Activated B cell treated with CpG ODN at 0.5 μM for 24 hours (primary cell): Measurements from ENCODE around the gene IKZF1. TPM values are rescaled to one million over a fixed set of nuclear protein-coding genes. Genes with fewer than 3 reads are reported as not detected.

Experiments
- ATAC-seq: fragments of 200-7000 bp; cut with Tn5 transposase; one replicate; pipeline ENCODE4 v1.10.0; 2021; ENCODE audit warnings: low read depth, mild to moderate bottlenecking, moderate library complexity
- CTCF ChIA-PET: fragments of 350-600 bp; sonication (Branson Sonifier 250); formaldehyde crosslinking; loops from one replicate; lab custom pipeline; 2021; ENCODE audit warnings: antibody characterized with exemption; lab: Charles Lee
- POLR2A ChIA-PET: fragments of 350-600 bp; sonication (Branson Sonifier 250); formaldehyde crosslinking; loops from one replicate; lab custom pipeline; 2021; ENCODE audit warnings: antibody characterized with exemption; lab: Charles Lee
- DNase-seq: peaks from one replicate; pipeline ENCODE4 v3.0.0; 2022
- H3K27ac Mint-ChIP-seq: one replicate; pipeline ENCODE4 v1.8.0; 2020; ENCODE audit warnings: mixed read lengths
- H3K27me3 Mint-ChIP-seq: one replicate; pipeline ENCODE4 v1.8.0; 2021; ENCODE audit warnings: mixed read lengths
- H3K36me3 Mint-ChIP-seq: one replicate; pipeline ENCODE4 v1.8.0; 2021; ENCODE audit warnings: low read depth, mixed read lengths
- H3K4me1 Mint-ChIP-seq: one replicate; pipeline ENCODE4 v1.8.0; 2021; ENCODE audit warnings: mixed read lengths
- H3K4me3 Mint-ChIP-seq: one replicate; pipeline ENCODE4 v1.8.0; 2020; ENCODE audit warnings: mild to moderate bottlenecking, mixed read lengths
- H3K9me3 Mint-ChIP-seq: one replicate; pipeline ENCODE4 v1.8.0; 2020; ENCODE audit warnings: mixed read lengths
- CTCF ChIP-seq: fragments of 200-600 bp; IDR thresholded peaks from one replicate; pipeline ENCODE4 v1.8.0; 2022; ENCODE audit warnings: antibody characterized with exemption, mild to moderate bottlenecking
- intact Hi-C: fragments of 100-400 bp; cut with micrococcal nuclease; formaldehyde crosslinking; loops from one replicate; pipeline ENCODE4 v1.15.1; 2024
- total RNA-seq: library from RNA; stranded (reverse); gene quantifications from 2 replicates; pipeline ENCODE4 v1.2.3, GENCODE V29; 2022

Gene IKZF1
- total RNA-seq, 1 donor from 2014 or later, result 325 TPM

GRCh38 chr7:50426280-50427045 lies 121.9 kb downstream of the IKZF1 start:
- no peak for TF ChIP-seq CTCF
- Mint-ChIP-seq H3K36me3 (no peaks in the 10 kb centered on the region), H3K4me1 (peaks cover 9% of the 10 kb centered on the region), H3K9me3 (no peaks in the 10 kb centered on the region), H3K4me3 (no peak overlapping the region), H3K27ac (no peak overlapping the region), H3K27me3 (no peaks in the 10 kb centered on the region)
- intact Hi-C loops, result no loop called here
- no peak for ATAC-seq
- DNase-seq, result no peak
- POLR2A ChIA-PET, result no interaction called here
- CTCF ChIA-PET, result interaction anchor here (3.5 kb wide), 1 partner anchor 8 kb away, joined by 21 read pairs; no protein-coding TSS in a partner anchor

- CTCF ChIA-PET, result interaction anchor here (0.7 to 3.5 kb wide), 2 partner anchors 9 to 15 kb away, joined by 3 to 21 read pairs; no protein-coding TSS in a partner anchor
- ATAC-seq (no peak), DNase-seq (no peak)
- intact Hi-C loops, result no loop called here
- Mint-ChIP-seq H3K9me3 (no peaks in the 10 kb centered on the region), H3K27ac (no peak overlapping the region), H3K4me1 (peaks cover 9% of the 10 kb centered on the region), H3K27me3 (no peaks in the 10 kb centered on the region), H3K4me3 (no peak overlapping the region), H3K36me3 (no peaks in the 10 kb centered on the region)
- POLR2A ChIA-PET, result interaction anchor here (0.8 kb wide), 1 partner anchor 21 kb away, joined by 4 read pairs; no protein-coding TSS in a partner anchor
- TF ChIP-seq CTCF, result no peak
Measured at GRCh38 chr7:50427518-50427917, 123.0 kb downstream of the IKZF1 start.

GRCh38 chr7:50428911-50429310 lies 124.4 kb downstream of the IKZF1 start:
- intact Hi-C loops, result no loop called here
- no peaks in the 10 kb centered on the region for H3K36me3 Mint-ChIP-seq
- ChIA-PET POLR2A (interaction anchor here (0.6 kb wide), 1 partner anchor 146 kb away, joined by 5 read pairs; no protein-coding TSS in a partner anchor), CTCF (interaction anchor here (3.5 kb wide), 1 partner anchor 11 kb away, joined by 21 read pairs; no protein-coding TSS in a partner anchor)
- ATAC-seq (no peak), DNase-seq (no peak)
- H3K9me3 Mint-ChIP-seq, result no peaks in the 10 kb centered on the region
- peaks cover 3% of the 10 kb centered on the region for H3K4me1 Mint-ChIP-seq
- H3K27ac Mint-ChIP-seq, result no peak overlapping the region
- no peak for TF ChIP-seq CTCF
- H3K4me3 Mint-ChIP-seq, result no peak overlapping the region
- no peaks in the 10 kb centered on the region for H3K27me3 Mint-ChIP-seq

GRCh38 chr7:50431316-50431715 lies 126.8 kb downstream of the IKZF1 start:
- Mint-ChIP-seq H3K27me3 (no peaks in the 10 kb centered on the region), H3K9me3 (no peaks in the 10 kb centered on the region), H3K4me3 (no peak overlapping the region), H3K27ac (no peak overlapping the region), H3K36me3 (no peaks in the 10 kb centered on the region), H3K4me1 (no peaks in the 10 kb centered on the region)
- intact Hi-C loops, result no loop called here
- TF ChIP-seq CTCF, result no peak
- ChIA-PET POLR2A (no interaction called here), CTCF (no interaction called here)
- DNase-seq (no peak), ATAC-seq (no peak)

- Mint-ChIP-seq H3K4me3 (no peak overlapping the region), H3K36me3 (peaks cover 1% of the 10 kb centered on the region), H3K4me1 (no peaks in the 10 kb centered on the region), H3K27me3 (no peaks in the 10 kb centered on the region), H3K9me3 (no peaks in the 10 kb centered on the region), H3K27ac (no peak overlapping the region)
- DNase-seq, result no peak
- ATAC-seq, result no peak
- intact Hi-C loops, result no loop called here
- no peak for TF ChIP-seq CTCF
- CTCF ChIA-PET, result interaction anchor here (1.7 kb wide), 1 partner anchor 226 kb away, joined by 5 read pairs; no protein-coding TSS in a partner anchor
- POLR2A ChIA-PET, result no interaction called here
Measured at GRCh38 chr7:50431722-50432305, 127.3 kb downstream of the IKZF1 start.
